GM21786 (cell line): Measurements from ENCODE around the gene GALM.
"Not testable (repeated sequence)": the region's sequence is repeated elsewhere in the genome, so short reads cannot be mapped to it uniquely, and the experiment has no call there.

ENCODE experiments used
- ATAC-seq: cut with Tn5 transposase; IDR thresholded peaks from one replicate; pipeline ENCODE4 v1.9.1; 2021; ENCODE audit not compliant: unreplicated experiment

The GALM gene

GRCh38 chr2:38737000-38737698 lies 71.2 kb downstream of the GALM start:
- ATAC-seq: not testable (repeated sequence)

- no peak for ATAC-seq
These were observed 72.0 kb downstream of the GALM start for GRCh38 chr2:38737925-38738324.

- no peak for ATAC-seq
These were observed 73.6 kb downstream of the GALM start for GRCh38 chr2:38739524-38739923.

GRCh38 chr2:38740851-38741731 lies 75.2 kb downstream of the GALM start:
- ATAC-seq: no peak

- no peak for ATAC-seq
These were observed 77.1 kb downstream of the GALM start for GRCh38 chr2:38742797-38743559.

GRCh38 chr2:38743672-38744398 lies 77.9 kb downstream of the GALM start:
- ATAC-seq: no peak

GRCh38 chr2:38744399-38744780 lies 78.5 kb downstream of the GALM start:
- ATAC-seq: no peak

- no peak for ATAC-seq
These were observed 79.4 kb downstream of the GALM start for GRCh38 chr2:38745267-38745666.

- no peak for ATAC-seq
These were observed 81.1 kb downstream of the GALM start for GRCh38 chr2:38747007-38747424.

- ATAC-seq: no peak
These were observed 81.9 kb downstream of the GALM start for GRCh38 chr2:38747819-38748218.

- ATAC-seq: no peak
These were observed 82.5 kb downstream of the GALM start for GRCh38 chr2:38748391-38748790.

- no peak for ATAC-seq
These were observed 83.3 kb downstream of the GALM start for GRCh38 chr2:38748943-38749804.

GRCh38 chr2:38750011-38750890 lies 84.3 kb downstream of the GALM start:
- ATAC-seq: no peak

- ATAC-seq: peak; percentile 77
These were observed 85.1 kb downstream of the GALM start, which contains the start of gene SRSF7 for GRCh38 chr2:38750891-38751595. TSS of gene SRSF7 (minus strand) at chr2:38751361. CDS start at chr2:38751256, 105 bp downstream.

- no peak for ATAC-seq
These were observed 85.9 kb downstream of the GALM start for GRCh38 chr2:38751596-38752410.

- no peak for ATAC-seq
These were observed 88.1 kb downstream of the GALM start for GRCh38 chr2:38754049-38754448.

- no peak for ATAC-seq
These were observed 88.6 kb downstream of the GALM start for GRCh38 chr2:38754506-38754905.
